ENCODE measurements around the gene SV2A.

Gene SV2A

DNA sequence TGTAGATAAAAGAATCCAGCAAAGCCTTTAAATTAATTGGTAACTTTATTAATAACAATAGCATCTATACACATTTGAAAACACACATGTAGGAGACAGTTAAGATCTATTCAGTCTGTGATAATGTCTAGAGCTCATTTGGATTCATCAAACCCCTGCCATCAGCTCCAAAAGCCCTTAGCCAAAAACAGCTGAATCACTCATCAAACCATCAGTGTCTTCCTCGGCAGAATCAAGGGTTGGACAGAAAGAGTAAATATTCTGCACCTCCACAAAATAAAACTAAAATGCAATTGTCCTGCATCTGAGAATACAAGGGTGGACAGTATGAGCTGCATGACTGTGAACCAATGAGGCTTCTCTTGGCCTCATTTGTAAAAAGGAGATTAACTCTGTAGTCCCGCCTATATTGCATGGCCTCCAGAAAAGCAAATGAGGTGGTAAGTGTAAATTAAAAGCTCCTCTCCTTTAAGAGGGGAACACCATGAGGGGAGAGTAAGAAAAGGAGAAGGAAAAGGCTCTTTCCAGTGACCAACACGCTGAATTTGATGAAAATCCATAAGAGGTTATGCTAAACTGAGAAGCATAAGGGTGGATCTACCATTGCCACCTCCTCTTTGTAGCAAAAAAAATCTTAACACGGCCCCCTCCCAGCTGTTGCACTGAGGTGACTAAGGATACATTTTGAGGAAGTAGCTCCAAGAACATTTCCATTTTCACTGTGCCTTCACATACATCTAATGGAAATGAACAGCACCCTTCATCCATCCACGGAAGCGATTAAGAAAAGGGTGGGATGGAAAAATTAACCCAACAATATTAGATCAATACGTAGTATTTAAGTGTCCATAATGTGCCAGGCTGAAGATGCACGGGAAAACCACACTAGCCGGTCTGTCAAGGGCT is 33.0 kb downstream of the SV2A start:
- no peak overlapping the region for H3K23ac ChIP-seq (ENCODE audit: low read length)
- H3K4me2 ChIP-seq (ENCODE audit: low read length) = peak overlapping the region; percentile 77
- H4K91ac ChIP-seq (ENCODE audit: low read depth, low read length) = no peak overlapping the region
- no peak overlapping the region for H2BK12ac ChIP-seq (ENCODE audit: low read length)
- H3K4me1 ChIP-seq (ENCODE audit: control insufficient read depth in 1 of 2, insufficient read depth in 2 of 2, low read length in 2 of 2) = peaks cover 0 to 8% of the 10 kb centered on the region in 2 experiments
- H2AFZ ChIP-seq (ENCODE audit: insufficient read depth, low read length, poor library complexity) = no peak overlapping the region
- H3K4me3 ChIP-seq (ENCODE audit: low read depth, low read length) = no peak overlapping the region
- H3K79me2 ChIP-seq (ENCODE audit: control insufficient read depth, insufficient read depth, low read length, poor library complexity) = peaks cover 7% of the 10 kb centered on the region
- no peaks in the 10 kb centered on the region for H3K36me3 ChIP-seq (ENCODE audit: control insufficient read depth in 1 of 2, insufficient read depth in 2 of 2, low read length in 2 of 2)
- no peak overlapping the region for H4K8ac ChIP-seq (ENCODE audit: low read depth, low read length)
- no peak overlapping the region for H3K4ac ChIP-seq (ENCODE audit: low read depth, low read length)
- H3K27me3 ChIP-seq (ENCODE audit: insufficient read depth, low read length) = no peaks in the 10 kb centered on the region
- peak overlapping the region; percentile 75 for H3K27ac ChIP-seq (ENCODE audit: low read depth, low read length)
- no peak overlapping the region for H3K18ac ChIP-seq (ENCODE audit: low read length)
- no peak overlapping the region for H4K12ac ChIP-seq (ENCODE audit: low read depth, low read length)
- H3K9me3 ChIP-seq (ENCODE audit: insufficient read depth, low read depth, low read length) = no peaks in the 10 kb centered on the region
- H2BK5ac ChIP-seq (ENCODE audit: low read depth, low read length, poor library complexity) = no peak overlapping the region
- H2AK5ac ChIP-seq (ENCODE audit: low read length) = no peak overlapping the region
- H3K14ac ChIP-seq (ENCODE audit: low read length) = no peak overlapping the region
- WGBS (ENCODE audit: extremely low coverage, insufficient coverage, insufficient read length) = no CpG with 5 or more reads among the region's 9 CpGs
- DNase-seq = no peak
- H3K9ac ChIP-seq (ENCODE audit: low read length) = peak overlapping the region; percentile 38
- peaks cover 28% of the 10 kb centered on the region for H3K79me1 ChIP-seq (ENCODE audit: low read length)
- H2BK120ac ChIP-seq (ENCODE audit: insufficient read depth, low read length, poor library complexity) = no peak overlapping the region

- Histone ChIP-seq H4K12ac (ENCODE audit: low read depth, low read length) (no peak overlapping the region), H3K27ac (ENCODE audit: low read depth, low read length) (no peak overlapping the region), H3K4me1 (ENCODE audit: control insufficient read depth in 1 of 2, insufficient read depth in 2 of 2, low read length in 2 of 2) (peaks cover 0 to 6% of the 10 kb centered on the region in 2 experiments), H3K18ac (ENCODE audit: low read length) (no peak overlapping the region), H2BK12ac (ENCODE audit: low read length) (no peak overlapping the region), H3K79me2 (ENCODE audit: control insufficient read depth, insufficient read depth, low read length, poor library complexity) (peaks cover 7% of the 10 kb centered on the region), H3K9me3 (ENCODE audit: insufficient read depth, low read depth, low read length) (no peaks in the 10 kb centered on the region), H4K91ac (ENCODE audit: low read depth, low read length) (no peak overlapping the region), H3K4me3 (ENCODE audit: low read depth, low read length) (no peak overlapping the region), H3K9ac (ENCODE audit: low read length) (no peak overlapping the region), H3K23ac (ENCODE audit: low read length) (no peak overlapping the region), H4K8ac (ENCODE audit: low read depth, low read length) (no peak overlapping the region), H2AK5ac (ENCODE audit: low read length) (no peak overlapping the region), H3K79me1 (ENCODE audit: low read length) (peaks cover 26% of the 10 kb centered on the region), H2BK120ac (ENCODE audit: insufficient read depth, low read length, poor library complexity) (no peak overlapping the region), H2AFZ (ENCODE audit: insufficient read depth, low read length, poor library complexity) (no peak overlapping the region), H3K4me2 (ENCODE audit: low read length) (no peak overlapping the region), H3K36me3 (ENCODE audit: control insufficient read depth in 1 of 2, insufficient read depth in 2 of 2, low read length in 2 of 2) (no peaks in the 10 kb centered on the region), H2BK5ac (ENCODE audit: low read depth, low read length, poor library complexity) (no peak overlapping the region), H3K27me3 (ENCODE audit: insufficient read depth, low read length) (no peaks in the 10 kb centered on the region), H3K14ac (ENCODE audit: low read length) (no peak overlapping the region), H3K4ac (ENCODE audit: low read depth, low read length) (no peak overlapping the region)
- peak in 1 of 2 donors; percentile 28 for DNase-seq
- WGBS (ENCODE audit: extremely low coverage, insufficient coverage, insufficient read length) = no CpG with 5 or more reads among the region's 3 CpGs
Measured at GRCh38 chr1:149883598-149884247, 33.9 kb downstream of the SV2A start.

GRCh38 chr1:149881876-149882275 is 35.8 kb downstream of the SV2A start:
- no peaks in the 10 kb centered on the region for H3K36me3 ChIP-seq (ENCODE audit: control insufficient read depth in 1 of 2, insufficient read depth in 2 of 2, low read length in 2 of 2)
- no peak overlapping the region for H2BK120ac ChIP-seq (ENCODE audit: insufficient read depth, low read length, poor library complexity)
- H2BK5ac ChIP-seq (ENCODE audit: low read depth, low read length, poor library complexity) = no peak overlapping the region
- no peak overlapping the region for H3K27ac ChIP-seq (ENCODE audit: low read depth, low read length)
- WGBS (ENCODE audit: extremely low coverage, insufficient coverage, insufficient read length) = no CpG with 5 or more reads among the region's 1 CpG
- H3K79me1 ChIP-seq (ENCODE audit: low read length) = peaks cover 11% of the 10 kb centered on the region
- H3K18ac ChIP-seq (ENCODE audit: low read length) = no peak overlapping the region
- no peaks in the 10 kb centered on the region for H3K9me3 ChIP-seq (ENCODE audit: insufficient read depth, low read depth, low read length)
- no peak overlapping the region for H3K4me3 ChIP-seq (ENCODE audit: low read depth, low read length)
- no peak overlapping the region for H2AK5ac ChIP-seq (ENCODE audit: low read length)
- H3K4ac ChIP-seq (ENCODE audit: low read depth, low read length) = no peak overlapping the region
- peaks cover under 1% of the 10 kb centered on the region for H3K79me2 ChIP-seq (ENCODE audit: control insufficient read depth, insufficient read depth, low read length, poor library complexity)
- no peak overlapping the region for H3K23ac ChIP-seq (ENCODE audit: low read length)
- no peaks in the 10 kb centered on the region for H3K27me3 ChIP-seq (ENCODE audit: insufficient read depth, low read length)
- DNase-seq = no peak
- no peak overlapping the region for H4K91ac ChIP-seq (ENCODE audit: low read depth, low read length)
- no peak overlapping the region for H4K12ac ChIP-seq (ENCODE audit: low read depth, low read length)
- H2AFZ ChIP-seq (ENCODE audit: insufficient read depth, low read length, poor library complexity) = no peak overlapping the region
- H3K4me2 ChIP-seq (ENCODE audit: low read length) = no peak overlapping the region
- H3K9ac ChIP-seq (ENCODE audit: low read length) = no peak overlapping the region
- H3K4me1 ChIP-seq (ENCODE audit: control insufficient read depth in 1 of 2, insufficient read depth in 2 of 2, low read length in 2 of 2) = peaks cover 0 to 5% of the 10 kb centered on the region in 2 experiments
- H4K8ac ChIP-seq (ENCODE audit: low read depth, low read length) = no peak overlapping the region
- H2BK12ac ChIP-seq (ENCODE audit: low read length) = no peak overlapping the region
- H3K14ac ChIP-seq (ENCODE audit: low read length) = no peak overlapping the region

GRCh38 chr1:149879556-149879955 is 38.1 kb downstream of the SV2A start:
- H3K4ac ChIP-seq (ENCODE audit: low read depth, low read length) = no peak overlapping the region
- H3K79me1 ChIP-seq (ENCODE audit: low read length) = no peaks in the 10 kb centered on the region
- no CpG with 5 or more reads among the region's 1 CpG for WGBS (ENCODE audit: extremely low coverage, insufficient coverage, insufficient read length)
- no peaks in the 10 kb centered on the region for H3K79me2 ChIP-seq (ENCODE audit: control insufficient read depth, insufficient read depth, low read length, poor library complexity)
- H3K4me1 ChIP-seq (ENCODE audit: control insufficient read depth in 1 of 2, insufficient read depth in 2 of 2, low read length in 2 of 2) = peaks cover 0 to 2% of the 10 kb centered on the region in 2 experiments
- no peaks in the 10 kb centered on the region for H3K36me3 ChIP-seq (ENCODE audit: control insufficient read depth in 1 of 2, insufficient read depth in 2 of 2, low read length in 2 of 2)
- DNase-seq = no peak
- H4K8ac ChIP-seq (ENCODE audit: low read depth, low read length) = no peak overlapping the region
- no peak overlapping the region for H3K4me2 ChIP-seq (ENCODE audit: low read length)
- H2BK5ac ChIP-seq (ENCODE audit: low read depth, low read length, poor library complexity) = no peak overlapping the region
- H3K27me3 ChIP-seq (ENCODE audit: insufficient read depth, low read length) = no peaks in the 10 kb centered on the region
- H3K23ac ChIP-seq (ENCODE audit: low read length) = no peak overlapping the region
- no peak overlapping the region for H3K27ac ChIP-seq (ENCODE audit: low read depth, low read length)
- H3K4me3 ChIP-seq (ENCODE audit: low read depth, low read length) = no peak overlapping the region
- H3K9ac ChIP-seq (ENCODE audit: low read length) = no peak overlapping the region
- no peak overlapping the region for H2AFZ ChIP-seq (ENCODE audit: insufficient read depth, low read length, poor library complexity)
- H3K14ac ChIP-seq (ENCODE audit: low read length) = no peak overlapping the region
- H4K91ac ChIP-seq (ENCODE audit: low read depth, low read length) = no peak overlapping the region
- no peak overlapping the region for H4K12ac ChIP-seq (ENCODE audit: low read depth, low read length)
- no peak overlapping the region for H2BK12ac ChIP-seq (ENCODE audit: low read length)
- no peak overlapping the region for H3K18ac ChIP-seq (ENCODE audit: low read length)
- H2AK5ac ChIP-seq (ENCODE audit: low read length) = no peak overlapping the region
- no peak overlapping the region for H2BK120ac ChIP-seq (ENCODE audit: insufficient read depth, low read length, poor library complexity)
- no peaks in the 10 kb centered on the region for H3K9me3 ChIP-seq (ENCODE audit: insufficient read depth, low read depth, low read length)
